SK-N-SH treated with all-trans-retinoic acid at 6 μM for 48 hours (cell line): ENCODE data around the gene TMEM200B.
"Not testable (repeated sequence)": the region's sequence is repeated elsewhere in the genome, so short reads cannot be mapped to it uniquely, and the experiment has no call there.

ENCODE experiments used
- ATAC-seq: fragments of 200-7000 bp; cut with Tn5 transposase; 3 replicates; pipeline ENCODE4 v1.9.1; 2020; ENCODE audit warnings: mild to moderate bottlenecking, moderate library complexity
- ARNTL ChIP-seq: fragments of 450-650 bp; formaldehyde crosslinking; IDR thresholded peaks from 2 replicates; pipeline ENCODE4 v1.5.0; 2020; ENCODE audit warnings: low read depth, mild to moderate bottlenecking, moderate library complexity, borderline replicate concordance
- BACH2 ChIP-seq: fragments of 250-450 bp; sonication (Bioruptor Pico); IDR thresholded peaks from 2 replicates; pipeline ENCODE4 v1.9.0; 2021; ENCODE audit warnings: mild to moderate bottlenecking, borderline replicate concordance
- CREB5 ChIP-seq: fragments of 250-450 bp; sonication (Bioruptor Pico); IDR thresholded peaks from 2 replicates; pipeline ENCODE4 v1.5.1; 2020; ENCODE audit warnings: low read depth, mild to moderate bottlenecking, moderate library complexity
- CSDC2 ChIP-seq: fragments of 250-450 bp; sonication (Bioruptor Pico); IDR thresholded peaks from 2 replicates; pipeline ENCODE4 v1.5.0; 2020; ENCODE audit warnings: mild to moderate bottlenecking, moderate library complexity
- ESRRG ChIP-seq: fragments of 250-450 bp; sonication (Bioruptor Pico); IDR thresholded peaks from 2 replicates; pipeline ENCODE4 v1.6.1; 2021; ENCODE audit warnings: mild to moderate bottlenecking
- GLIS3 ChIP-seq: fragments of 250-450 bp; sonication (Bioruptor Pico); IDR thresholded peaks from 2 replicates; pipeline ENCODE4 v1.5.0; 2020; ENCODE audit warnings: mild to moderate bottlenecking, moderate library complexity
- ISL1 ChIP-seq: fragments of 250-450 bp; sonication (Bioruptor Pico); IDR thresholded peaks from 2 replicates; pipeline ENCODE4 v2.1.2; 2022; ENCODE audit warnings: mild to moderate bottlenecking, moderate library complexity
- OSR1 ChIP-seq: fragments of 250-450 bp; sonication (Bioruptor Pico); IDR thresholded peaks from 2 replicates; pipeline ENCODE4 v1.8.0; 2022; ENCODE audit warnings: moderate library complexity, mild to moderate bottlenecking, inconsistent platforms
- PATZ1 ChIP-seq: fragments of 250-450 bp; sonication (Bioruptor Pico); IDR thresholded peaks from 2 replicates; pipeline ENCODE4 v1.8.0; 2020; ENCODE audit warnings: mild to moderate bottlenecking, moderate library complexity, borderline replicate concordance
- PPARA ChIP-seq: fragments of 250-450 bp; sonication (Bioruptor Pico); IDR thresholded peaks from 2 replicates; pipeline ENCODE4 v1.5.0; 2020; ENCODE audit warnings: mild to moderate bottlenecking, borderline replicate concordance
- RARB ChIP-seq: fragments of 250-450 bp; sonication (Bioruptor Pico); IDR thresholded peaks from 2 replicates; pipeline ENCODE4 v1.8.0; 2021; ENCODE audit warnings: mild to moderate bottlenecking, moderate library complexity
- SNAI2 ChIP-seq: fragments of 250-450 bp; sonication (Bioruptor Pico); IDR thresholded peaks from 2 replicates; pipeline ENCODE4 v1.5.0; 2020; ENCODE audit warnings: mild to moderate bottlenecking, moderate library complexity
- TCF4 ChIP-seq: fragments of 250-450 bp; sonication (Bioruptor Pico); IDR thresholded peaks from 2 replicates; pipeline ENCODE4 v1.8.0; 2021; ENCODE audit warnings: mild to moderate bottlenecking, moderate library complexity, borderline replicate concordance
- TOX ChIP-seq: fragments of 250-450 bp; sonication (Bioruptor Pico); IDR thresholded peaks from 2 replicates; pipeline ENCODE4 v1.8.0; 2021; ENCODE audit warnings: mild to moderate bottlenecking, moderate library complexity, borderline replicate concordance
- TSHZ2 ChIP-seq: fragments of 250-450 bp; sonication (Bioruptor Pico); IDR thresholded peaks from 2 replicates; pipeline ENCODE4 v1.5.0; 2020; ENCODE audit warnings: mild to moderate bottlenecking, moderate library complexity
- ZC3H10 ChIP-seq: fragments of 250-450 bp; sonication (Bioruptor Pico); IDR thresholded peaks from 2 replicates; pipeline ENCODE4 v1.5.1; 2021; ENCODE audit warnings: mild to moderate bottlenecking, moderate library complexity
- ZFP3 ChIP-seq: fragments of 250-450 bp; sonication (Bioruptor Pico); IDR thresholded peaks from 2 replicates; pipeline ENCODE4 v1.5.0; 2020; ENCODE audit warnings: mild to moderate bottlenecking, moderate library complexity
- ZFP30 ChIP-seq: fragments of 450-650 bp; formaldehyde crosslinking; IDR thresholded peaks from 2 replicates; pipeline ENCODE4 v1.5.0; 2022; ENCODE audit warnings: mild to moderate bottlenecking, moderate library complexity
- ZNF565 ChIP-seq: fragments of 450-650 bp; formaldehyde crosslinking; conservative IDR thresholded peaks from 2 replicates; pipeline ENCODE4 v1.5.0; 2020; ENCODE audit warnings: low read depth, mild to moderate bottlenecking, moderate library complexity
- ZNF70 ChIP-seq: fragments of 450-650 bp; formaldehyde crosslinking; IDR thresholded peaks from 2 replicates; pipeline ENCODE4 v1.5.0; 2020; ENCODE audit warnings: mild to moderate bottlenecking, moderate library complexity
- TF ChIP-seq, protein P1 (sequence below): fragments of 250-450 bp; sonication (Bioruptor Pico); IDR thresholded peaks from 2 replicates; pipeline ENCODE4 v1.5.1; 2021; ENCODE audit warnings: mild to moderate bottlenecking, moderate library complexity
- TF ChIP-seq, protein P2 (sequence below): fragments of 250-450 bp; sonication (Bioruptor Pico); IDR thresholded peaks from 2 replicates; pipeline ENCODE4 v1.8.0; 2021; ENCODE audit warnings: low read depth, mild to moderate bottlenecking, moderate library complexity, borderline replicate concordance

Gene TMEM200B

DNA sequence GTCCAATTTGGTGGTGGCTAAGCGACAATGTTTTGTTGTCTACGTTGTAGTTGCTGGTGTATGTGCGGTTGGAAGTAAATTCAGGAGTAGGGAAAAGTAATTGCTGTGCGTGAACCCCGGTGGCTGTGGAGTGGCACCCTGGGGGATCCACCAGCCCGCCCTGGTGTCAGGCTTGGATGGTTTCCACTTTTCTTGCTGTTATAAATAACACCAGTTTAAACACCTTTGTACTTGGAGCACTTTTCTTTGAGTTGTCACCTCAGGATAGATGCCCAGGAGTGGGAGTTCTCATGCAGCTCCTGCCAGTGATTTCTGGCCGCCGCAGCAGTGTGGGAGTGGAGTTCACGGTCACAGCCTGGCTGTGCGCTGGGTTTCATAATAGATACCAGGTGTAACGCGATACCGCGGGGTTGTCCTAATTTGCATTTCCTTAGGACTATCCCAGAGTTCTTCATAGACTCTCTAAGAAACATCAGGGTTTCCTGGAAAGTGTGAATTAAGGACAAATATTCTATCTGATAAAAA lies 12.8 kb upstream of the TMEM200B start:
- TF ChIP-seq ISL1 (CRISPR knock-in tag): no peak
- no peak for TF ChIP-seq RARB
- TF ChIP-seq ZC3H10: no peak
- no peak for TF ChIP-seq TCF4 (CRISPR knock-in tag)
- TF ChIP-seq, protein P1, sequence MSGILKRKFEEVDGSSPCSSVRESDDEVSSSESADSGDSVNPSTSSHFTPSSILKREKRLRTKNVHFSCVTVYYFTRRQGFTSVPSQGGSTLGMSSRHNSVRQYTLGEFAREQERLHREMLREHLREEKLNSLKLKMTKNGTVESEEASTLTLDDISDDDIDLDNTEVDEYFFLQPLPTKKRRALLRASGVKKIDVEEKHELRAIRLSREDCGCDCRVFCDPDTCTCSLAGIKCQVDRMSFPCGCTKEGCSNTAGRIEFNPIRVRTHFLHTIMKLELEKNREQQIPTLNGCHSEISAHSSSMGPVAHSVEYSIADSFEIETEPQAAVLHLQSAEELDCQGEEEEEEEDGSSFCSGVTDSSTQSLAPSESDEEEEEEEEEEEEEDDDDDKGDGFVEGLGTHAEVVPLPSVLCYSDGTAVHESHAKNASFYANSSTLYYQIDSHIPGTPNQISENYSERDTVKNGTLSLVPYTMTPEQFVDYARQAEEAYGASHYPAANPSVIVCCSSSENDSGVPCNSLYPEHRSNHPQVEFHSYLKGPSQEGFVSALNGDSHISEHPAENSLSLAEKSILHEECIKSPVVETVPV (CRISPR knock-in tag): no peak
- no peak for TF ChIP-seq OSR1 (CRISPR knock-in tag)
- TF ChIP-seq PPARA: no peak
- no peak for TF ChIP-seq ZFP30 (CRISPR knock-in tag)
- TF ChIP-seq ZNF565 (CRISPR knock-in tag): no peak
- no peak for TF ChIP-seq BACH2 (CRISPR knock-in tag)
- no peak for TF ChIP-seq SNAI2
- no peak for TF ChIP-seq GLIS3 (CRISPR knock-in tag)
- no peak for TF ChIP-seq ZNF70
- TF ChIP-seq ZFP3: no peak
- TF ChIP-seq TSHZ2 (CRISPR knock-in tag): no peak
- TF ChIP-seq ESRRG (CRISPR knock-in tag): no peak
- ATAC-seq: peak; percentile 53

DNA sequence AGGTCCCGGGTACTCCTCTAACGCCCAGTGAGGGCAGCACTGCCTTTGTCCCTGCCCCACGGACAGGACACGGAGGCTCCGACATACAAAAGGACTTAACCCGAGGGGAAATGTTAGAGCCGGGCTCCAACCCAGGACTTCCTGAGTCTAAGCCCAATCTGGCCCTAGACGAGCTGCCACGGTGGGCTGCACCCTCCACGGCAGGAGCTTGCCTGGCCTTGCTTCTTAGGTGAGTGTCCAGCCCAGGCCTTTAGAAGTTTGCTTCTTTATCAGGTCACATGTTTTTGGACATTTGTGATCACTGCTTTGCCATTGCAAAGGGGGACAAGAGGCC lies 11.0 kb upstream of the TMEM200B start:
- no peak for TF ChIP-seq BACH2 (CRISPR knock-in tag)
- no peak for TF ChIP-seq ZNF565 (CRISPR knock-in tag)
- TF ChIP-seq TSHZ2 (CRISPR knock-in tag): no peak
- no peak for TF ChIP-seq GLIS3 (CRISPR knock-in tag)
- no peak for TF ChIP-seq ARNTL
- no peak for TF ChIP-seq SNAI2
- no peak for ATAC-seq

GRCh38 chr1:29133861-29134694 lies 10.4 kb upstream of the TMEM200B start:
- peak; percentile 12; the same call in 2 of the 3 replicates for ATAC-seq
- TF ChIP-seq ZFP3 (no peak), BACH2 (CRISPR knock-in tag) (no peak), PATZ1 (CRISPR knock-in tag) (no peak), CREB5 (no peak), ZFP30 (CRISPR knock-in tag) (no peak), ESRRG (CRISPR knock-in tag) (no peak), ZNF70 (no peak), SNAI2 (no peak), CSDC2 (CRISPR knock-in tag) (no peak), ZC3H10 (no peak), OSR1 (CRISPR knock-in tag) (no peak), TOX (CRISPR knock-in tag) (no peak), RARB (no peak)
- TF ChIP-seq, protein P2, sequence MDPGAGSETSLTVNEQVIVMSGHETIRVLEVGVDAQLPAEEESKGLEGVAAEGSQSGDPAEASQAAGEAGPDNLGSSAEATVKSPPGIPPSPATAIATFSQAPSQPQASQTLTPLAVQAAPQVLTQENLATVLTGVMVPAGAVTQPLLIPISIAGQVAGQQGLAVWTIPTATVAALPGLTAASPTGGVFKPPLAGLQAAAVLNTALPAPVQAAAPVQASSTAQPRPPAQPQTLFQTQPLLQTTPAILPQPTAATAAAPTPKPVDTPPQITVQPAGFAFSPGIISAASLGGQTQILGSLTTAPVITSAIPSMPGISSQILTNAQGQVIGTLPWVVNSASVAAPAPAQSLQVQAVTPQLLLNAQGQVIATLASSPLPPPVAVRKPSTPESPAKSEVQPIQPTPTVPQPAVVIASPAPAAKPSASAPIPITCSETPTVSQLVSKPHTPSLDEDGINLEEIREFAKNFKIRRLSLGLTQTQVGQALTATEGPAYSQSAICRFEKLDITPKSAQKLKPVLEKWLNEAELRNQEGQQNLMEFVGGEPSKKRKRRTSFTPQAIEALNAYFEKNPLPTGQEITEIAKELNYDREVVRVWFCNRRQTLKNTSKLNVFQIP (CRISPR knock-in tag): no peak

DNA sequence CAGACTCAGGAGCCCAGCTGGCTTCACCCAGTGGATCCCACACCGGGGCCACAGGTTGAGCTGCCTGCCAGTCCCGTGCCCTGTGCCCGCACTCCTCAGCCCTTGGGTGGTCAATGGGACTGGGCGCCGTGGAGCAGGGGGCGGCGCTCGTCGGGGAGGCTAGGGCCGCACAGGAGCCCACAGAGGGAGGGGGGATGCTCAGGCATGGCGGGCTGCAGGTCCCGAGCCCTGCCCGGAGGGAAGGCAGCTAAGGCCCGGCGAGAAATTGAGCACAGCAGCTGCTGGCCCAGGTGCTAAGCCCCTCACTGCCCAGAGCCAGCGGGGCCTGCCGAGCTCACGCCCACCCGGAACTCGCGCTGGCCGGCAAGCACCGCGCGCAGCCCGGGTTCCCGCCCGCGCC lies 7.4 kb upstream of the TMEM200B start:
- ATAC-seq: not testable (repeated sequence)
